GM12892 (cell line): ENCODE data around the gene ATF6.

Source experiments
- POLR2A ChIP-seq: IDR thresholded peaks from 2 replicates; pipeline ENCODE4 v1.6.1; 2011; ENCODE audit warnings: low read depth, low read length, control low read depth
- POLR2AphosphoS5 ChIP-seq: IDR thresholded peaks from 2 replicates; pipeline ENCODE4 v1.6.1; 2011; ENCODE audit warnings: low read depth, low read length, control low read depth

DNA sequence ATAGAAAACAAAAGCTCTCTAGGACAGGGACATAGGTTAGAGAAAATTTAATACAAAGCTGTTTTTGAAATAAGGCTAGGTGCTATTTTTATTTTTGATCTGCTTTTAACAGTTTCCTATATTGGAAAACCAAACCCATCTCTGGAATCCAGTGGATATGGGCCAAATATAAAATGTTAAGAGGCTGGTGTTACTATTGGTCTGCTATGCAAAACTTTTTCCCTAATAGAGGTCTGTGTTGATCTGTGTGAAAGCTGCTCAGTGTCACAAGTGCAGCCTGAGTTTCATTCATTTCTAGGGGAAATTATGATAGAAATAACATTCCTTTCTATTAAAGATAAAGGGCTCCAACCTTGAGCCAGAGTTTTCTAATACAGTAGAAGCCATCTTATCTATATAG lies 141.1 kb downstream of the ATF6 start:
- TF ChIP-seq POLR2AphosphoS5, result no peak
- no peak for TF ChIP-seq POLR2A
